ENCODE results near the gene CPSF2.
A peak's percentile ranks its signal among the peaks of the same experiment; 100 is the strongest.

CPSF2 gene

DNA sequence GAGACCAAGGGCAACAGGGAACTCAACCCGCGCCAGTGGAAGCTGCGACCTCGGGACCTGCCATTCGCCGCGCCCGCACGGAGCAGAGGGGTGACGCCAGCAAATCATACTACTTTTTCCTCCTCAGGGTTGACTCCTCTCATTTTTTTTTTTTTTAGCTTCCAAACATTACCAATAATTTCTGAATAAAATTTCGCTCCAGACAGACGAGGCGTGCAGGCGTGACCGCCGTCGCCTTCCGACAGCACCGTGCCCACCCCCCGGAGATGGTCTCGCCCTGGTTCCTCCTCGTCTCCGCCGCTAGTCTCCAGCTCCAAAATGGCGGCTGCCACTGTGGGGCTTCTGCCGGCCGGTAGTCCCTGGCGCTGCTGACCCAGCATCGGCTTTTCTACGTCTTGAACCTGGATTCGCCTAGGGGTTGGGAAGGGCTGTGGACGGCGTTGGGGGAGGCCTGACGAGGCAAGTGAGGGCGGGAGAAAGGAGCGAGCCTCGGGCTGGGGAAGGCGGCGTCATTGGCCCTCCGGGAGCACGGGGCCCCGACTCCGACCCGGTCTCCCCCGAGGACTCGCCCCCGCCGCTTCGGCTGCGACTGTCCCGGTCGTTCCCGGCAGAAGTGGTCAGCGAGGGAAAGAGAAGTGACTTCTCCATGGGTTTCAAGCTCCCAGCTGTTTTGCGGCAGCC is at the start of gene CPSF2, which contains the start of gene NDUFB1:
Gene CPSF2, plus strand, starts transcription at position 300 of the 681 bp plus-strand sequence. CDS start 9,016 bp downstream, outside the sequence.
Gene NDUFB1, minus strand, starts transcription at position 37 of the 681 bp plus-strand sequence. CDS start 4,069 bp downstream, outside the sequence.
- DNase-seq, result peak; percentile 84 to 86

DNA sequence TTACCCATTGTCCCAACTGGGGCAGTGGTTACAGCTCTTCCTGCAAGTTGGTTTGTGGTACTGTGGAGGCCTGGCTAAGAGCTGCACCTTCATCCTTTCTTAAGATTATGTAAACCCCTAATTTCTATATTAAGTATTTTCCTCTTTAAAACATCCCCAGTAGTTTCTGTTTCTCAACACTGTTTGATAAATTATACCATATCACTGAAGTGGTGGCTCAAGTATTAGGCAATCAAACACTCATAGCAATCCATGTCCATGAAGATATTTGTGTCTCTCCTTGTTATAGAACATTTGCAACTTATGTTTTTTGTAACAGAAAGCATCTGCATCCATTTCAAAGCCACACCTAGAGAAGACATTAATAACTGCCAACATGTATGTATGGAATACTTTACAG is 47.2 kb upstream of the CPSF2 start:
- DNase-seq, result no peak

DNA sequence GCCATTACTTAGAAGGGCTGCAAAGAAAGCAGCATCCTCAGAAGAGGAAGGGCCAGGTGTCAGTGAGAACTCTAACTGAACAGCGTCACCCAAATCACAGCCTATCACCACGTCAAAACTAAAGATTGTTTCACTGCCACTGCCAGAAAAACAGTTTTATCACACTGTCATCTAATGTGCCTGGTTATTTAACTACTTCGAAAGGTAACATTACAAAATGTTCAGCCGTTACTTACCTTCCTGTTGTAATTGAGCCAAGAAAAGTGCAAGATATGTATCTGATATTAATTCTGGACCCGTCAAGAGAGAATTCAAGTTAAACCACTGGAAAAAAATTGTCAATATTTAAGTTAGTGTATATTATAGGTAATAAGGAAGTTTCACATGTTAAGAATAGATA is 33.3 kb upstream of the CPSF2 start:
- no peak for DNase-seq

DNA sequence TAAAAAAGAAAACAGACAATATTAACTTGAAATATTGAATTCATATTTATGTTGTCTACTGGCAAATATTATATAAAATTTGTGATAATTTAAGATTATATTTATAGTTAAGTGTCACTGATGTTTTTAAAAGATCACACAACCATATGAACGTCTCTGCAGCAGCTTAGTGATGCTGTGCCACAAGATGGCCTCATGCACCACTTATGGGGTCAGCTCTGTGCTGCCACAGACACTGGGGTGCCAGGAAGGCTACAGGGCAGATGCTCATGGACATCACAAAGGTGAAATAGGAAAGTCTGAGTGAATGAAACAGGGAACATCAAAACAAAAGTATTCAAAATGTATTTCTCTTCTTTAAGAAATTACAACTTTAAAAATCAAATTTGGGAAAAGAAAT is 28.4 kb upstream of the CPSF2 start:
- DNase-seq, result peak in 1 of 2 experiments; percentile 16

DNA sequence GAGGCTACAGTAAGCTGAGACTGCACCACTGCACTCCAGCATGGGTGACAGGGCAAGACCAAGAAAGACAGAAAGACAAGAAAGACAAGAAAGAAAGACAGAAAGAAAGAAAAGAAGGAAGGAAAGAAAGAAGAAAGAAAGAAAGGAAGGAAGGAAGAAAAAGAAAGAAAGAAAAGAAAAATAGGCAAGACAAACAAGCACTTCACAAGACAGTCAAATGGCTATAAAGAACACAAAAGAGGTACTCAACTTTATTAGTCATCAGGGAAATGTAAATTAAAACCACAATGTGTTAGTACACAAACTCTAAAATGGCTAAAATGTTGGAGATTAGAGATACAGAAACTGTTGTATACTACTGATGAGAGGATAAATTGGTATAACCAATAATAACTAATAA is 22.0 kb upstream of the CPSF2 start:
- DNase-seq, result no peak

DNA sequence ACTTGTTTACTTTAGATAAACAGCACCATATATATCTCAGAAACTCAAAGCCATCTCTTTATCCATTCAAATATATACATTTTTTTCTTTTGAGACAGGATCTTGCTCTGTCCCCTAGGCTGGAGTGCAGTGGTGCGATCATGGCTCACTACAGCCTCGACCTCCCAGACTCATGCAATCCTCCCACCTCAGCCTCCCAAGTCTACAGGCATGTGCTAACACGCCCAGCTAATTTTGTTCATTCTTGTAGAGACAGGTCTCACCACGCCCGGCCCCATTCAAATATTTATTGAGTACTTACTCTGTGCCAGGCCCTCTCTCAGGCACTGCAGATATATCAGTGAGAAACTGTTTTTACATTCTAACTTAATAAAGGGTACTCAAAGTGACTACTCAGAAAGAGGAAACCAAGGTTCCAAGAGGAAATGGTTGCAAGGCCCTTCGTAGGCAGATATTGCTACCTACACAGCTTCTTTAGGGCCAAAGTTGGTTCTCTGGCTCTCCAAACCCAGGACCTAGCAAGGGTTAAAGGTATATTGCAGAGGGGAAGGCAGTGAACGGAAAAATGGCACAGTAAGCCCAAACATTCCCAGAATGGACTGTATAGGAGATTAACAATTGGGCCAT is 18.3 kb upstream of the CPSF2 start:
- no peak for DNase-seq

DNA sequence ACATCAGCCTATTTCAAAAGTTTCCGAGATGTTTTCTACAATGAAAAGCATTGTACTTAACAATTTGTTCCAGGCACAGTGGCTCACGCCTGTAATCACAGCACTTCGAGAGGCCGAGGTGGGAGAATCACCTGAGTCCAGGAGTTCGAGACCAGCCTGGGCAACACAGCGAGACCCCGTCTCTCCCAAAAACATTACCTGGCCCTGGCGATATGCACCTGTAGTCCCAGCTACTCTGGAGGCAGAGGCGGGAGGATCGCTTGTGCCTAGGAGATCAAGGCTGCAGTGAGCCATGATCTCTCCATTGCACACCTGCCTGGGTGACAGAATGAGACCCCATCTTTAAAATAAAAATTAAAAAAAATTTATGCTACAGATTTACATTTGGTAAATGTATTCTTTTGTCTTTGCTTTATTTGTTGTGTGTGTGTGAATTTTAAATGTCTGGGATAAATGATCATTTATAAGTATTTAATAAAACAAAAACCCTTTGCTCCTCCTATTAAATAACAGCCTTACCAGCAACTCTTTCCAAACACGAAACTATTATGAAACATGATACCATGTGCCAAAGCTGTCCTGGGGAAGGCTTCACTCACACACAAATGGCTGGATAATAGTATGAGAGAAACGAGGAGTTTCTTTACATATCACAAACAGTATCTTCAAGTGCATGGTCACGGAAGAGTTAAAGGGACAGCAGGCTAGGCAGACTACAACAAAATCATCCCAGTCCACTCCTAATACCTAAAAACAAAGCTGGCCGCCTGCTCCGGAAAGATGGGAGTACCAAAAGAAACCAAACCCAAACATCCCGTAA is 16.5 kb upstream of the CPSF2 start:
- no peak for DNase-seq

DNA sequence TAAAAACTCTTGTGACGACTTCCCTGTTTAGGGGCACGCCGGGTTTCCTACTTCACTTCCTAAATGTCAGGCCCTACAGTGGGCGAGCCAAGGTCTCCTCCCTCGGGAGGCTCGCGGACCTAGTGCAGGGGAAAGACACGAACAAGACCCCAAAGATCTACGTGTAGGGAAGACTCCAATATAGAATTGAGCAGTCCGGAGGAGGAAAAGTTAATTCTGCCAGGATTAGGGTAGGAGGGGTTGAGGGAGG is 16.0 kb upstream of the CPSF2 start:
- peak; percentile 39 to 43 for DNase-seq

DNA sequence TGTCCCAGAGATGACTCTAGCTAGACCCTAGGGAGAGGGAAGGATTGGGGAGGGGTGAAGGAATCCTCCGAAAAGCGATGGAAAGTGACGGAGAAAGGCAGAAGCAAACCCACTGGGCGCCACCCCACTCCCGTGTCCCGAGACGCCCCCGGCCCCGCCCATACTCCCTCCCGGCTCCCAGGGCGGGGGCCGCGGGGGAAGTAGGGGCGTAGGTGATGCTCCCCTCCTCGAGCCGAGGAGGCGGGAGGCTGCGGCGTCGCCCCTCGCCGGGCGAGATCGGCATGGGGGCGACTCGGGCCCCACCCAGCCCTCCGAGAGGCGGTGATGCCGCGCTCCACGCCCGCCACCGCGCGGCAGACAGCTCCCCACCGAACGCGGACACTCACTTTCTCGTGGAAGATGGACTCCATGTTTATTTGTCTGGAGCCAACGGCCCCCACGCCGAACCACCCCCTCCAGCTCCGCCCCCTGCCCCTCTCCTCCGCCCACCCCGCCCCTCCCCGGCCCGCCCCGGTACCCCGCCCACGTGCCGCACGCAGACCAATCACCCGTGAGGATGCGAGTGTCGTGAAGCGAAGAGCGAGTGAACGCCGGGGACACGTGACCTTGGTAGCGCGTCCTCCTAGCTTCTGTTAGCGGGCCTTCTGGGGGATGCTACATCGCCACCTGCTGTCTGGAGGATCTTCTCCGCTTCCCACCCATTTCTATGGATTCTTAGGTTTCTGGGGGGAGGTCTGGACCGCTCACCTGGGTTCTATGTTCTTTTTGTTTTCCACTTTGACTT is 15.4 kb upstream of the CPSF2 start, which contains the start of gene ATXN3:
Gene ATXN3, minus strand, starts transcription at position 440 of the 784 bp plus-strand sequence. Its CDS starts 30 bp downstream, at position 410.
- DNase-seq, result peak; percentile 99

DNA sequence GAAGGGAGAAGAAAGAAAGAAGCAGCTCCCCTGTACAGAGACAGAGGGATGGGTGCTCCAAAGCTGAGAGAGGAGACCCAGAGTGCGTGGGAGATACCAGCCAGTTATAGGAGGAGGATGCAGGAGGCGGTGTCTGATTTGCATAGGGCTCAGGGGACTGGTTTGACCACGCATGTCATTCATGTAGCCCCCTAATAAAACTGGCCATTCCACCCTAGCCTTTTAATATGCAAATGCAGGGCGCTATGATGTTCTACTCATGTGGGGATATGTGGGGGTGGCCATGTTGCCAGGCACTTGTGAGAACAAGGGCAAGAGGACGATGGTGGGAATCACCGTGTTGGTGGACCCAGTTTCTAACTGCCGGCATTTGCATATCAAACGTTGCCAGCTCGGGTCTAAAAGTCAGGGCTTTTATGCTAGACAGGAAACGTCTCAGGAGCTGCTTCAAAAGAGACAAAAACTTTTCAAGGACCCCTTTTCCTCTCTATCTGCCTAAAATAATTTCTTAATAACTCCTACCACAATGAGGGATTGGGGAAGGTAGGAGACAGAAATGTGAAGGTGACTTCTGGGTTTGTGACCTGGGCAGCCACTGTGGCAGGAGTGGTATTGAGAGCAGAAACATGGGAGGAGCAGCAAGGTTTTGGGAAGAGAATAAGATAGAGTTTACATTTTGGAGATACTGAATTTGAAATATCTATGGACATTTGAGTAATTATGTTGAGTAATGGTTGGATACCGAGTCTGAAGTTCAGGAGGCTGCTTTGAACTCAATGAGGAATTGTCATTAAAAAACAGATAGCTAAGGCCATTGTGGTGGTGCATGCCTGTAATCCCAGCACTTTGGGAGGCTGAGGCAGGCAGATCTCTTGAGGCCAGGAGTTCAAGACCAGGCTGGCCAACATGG is 13.2 kb upstream of the CPSF2 start:
- DNase-seq, result no peak

DNA sequence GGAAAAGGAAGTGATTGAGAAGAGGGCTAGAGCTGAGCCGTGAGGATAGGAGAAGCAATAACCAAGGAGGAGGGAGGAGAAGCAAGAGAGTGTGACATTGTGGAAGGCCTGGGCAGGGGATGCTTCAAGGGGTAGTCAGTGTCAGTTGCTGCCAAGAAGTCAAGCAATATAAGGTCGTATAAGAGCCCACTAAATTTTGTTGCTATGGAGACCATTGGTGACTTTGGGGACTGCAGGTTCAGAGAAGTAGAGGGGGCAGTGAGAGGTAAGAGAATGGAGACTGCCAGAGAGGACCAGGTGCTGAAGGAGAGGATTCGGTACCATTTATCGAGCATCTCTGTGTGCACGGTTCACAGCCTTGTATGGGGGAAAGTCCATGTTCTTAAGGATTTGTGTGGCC is 12.3 kb upstream of the CPSF2 start:
- no peak for DNase-seq

DNA sequence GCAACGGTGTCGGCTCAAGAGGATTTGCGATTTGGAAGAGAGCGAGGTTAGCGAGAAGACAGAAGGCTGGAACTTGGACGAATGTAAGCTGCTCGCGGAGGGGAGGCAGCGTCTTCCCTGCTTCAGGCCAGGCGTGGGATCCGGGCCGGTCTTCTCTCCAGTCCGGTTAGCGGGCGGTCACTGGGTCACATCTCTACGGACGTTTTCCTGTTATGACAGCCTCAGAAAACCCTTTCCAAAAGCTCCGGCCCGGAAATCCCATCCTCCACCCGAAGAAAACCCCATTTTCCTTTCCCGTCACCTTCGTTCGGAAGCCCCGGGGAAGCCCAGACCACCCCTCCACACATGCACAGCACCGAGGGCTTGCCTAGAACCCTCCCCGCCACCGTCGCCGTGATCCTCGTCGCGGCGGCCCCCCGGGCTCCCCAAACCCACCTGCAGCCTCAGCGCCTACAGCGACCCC is 531 bp upstream of the CPSF2 start:
- DNase-seq, result peak in 1 of 2 experiments; percentile 59

DNA sequence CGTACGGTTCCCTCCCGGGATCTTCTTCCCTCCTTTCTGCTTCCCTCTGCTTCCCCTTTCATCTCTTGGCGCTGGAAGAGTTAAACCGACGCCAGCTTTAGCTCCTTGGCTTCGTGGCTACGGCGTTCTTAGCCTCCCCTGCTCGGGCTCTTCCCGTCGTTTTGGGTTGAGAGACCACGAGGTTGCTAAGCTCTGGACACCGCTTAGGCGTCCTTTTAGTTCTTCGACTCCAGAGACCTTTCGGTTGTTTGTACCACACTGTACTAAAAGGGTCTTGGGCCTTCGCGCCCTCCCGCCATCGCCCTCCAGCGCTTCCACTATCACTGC is 545 bp downstream of the CPSF2 start:
- DNase-seq, result peak; percentile 11 to 52

DNA sequence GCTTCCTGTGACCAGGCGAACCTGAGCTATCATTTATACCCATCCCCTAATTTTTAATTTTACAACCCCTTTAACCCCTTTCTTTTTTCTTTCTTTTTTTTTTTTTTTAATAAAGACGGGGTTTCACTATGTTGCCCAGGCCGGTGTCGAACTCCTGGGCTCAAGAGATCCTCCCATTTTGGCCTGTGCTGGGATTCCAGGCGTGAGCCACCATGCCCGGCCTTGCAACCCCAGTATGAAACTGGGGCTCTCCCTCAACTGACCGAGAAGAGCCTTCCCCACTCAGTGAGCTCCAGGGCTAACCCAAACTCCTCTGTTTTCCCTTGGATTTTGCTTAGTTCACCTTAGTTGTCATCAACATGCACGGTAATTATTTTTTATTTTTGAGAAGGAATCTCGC is 992 bp downstream of the CPSF2 start:
- no peak for DNase-seq

DNA sequence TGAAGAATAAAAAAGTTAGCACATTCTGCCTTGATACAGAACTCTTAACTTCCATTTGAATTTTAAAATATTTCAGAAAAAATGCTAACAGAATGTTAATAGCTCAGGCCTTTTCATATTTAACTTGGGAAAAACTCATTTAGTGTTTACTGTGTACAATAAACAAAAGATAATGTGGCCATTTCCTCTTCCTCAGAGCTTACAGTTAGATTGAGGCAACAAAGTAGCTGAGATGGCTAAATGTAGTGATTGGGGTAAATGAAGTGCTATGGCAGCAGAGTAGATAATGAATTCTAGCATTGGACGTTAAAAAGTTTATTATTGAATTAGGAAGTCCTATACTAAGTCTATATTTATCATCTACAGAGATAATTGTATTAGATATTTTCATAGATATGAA is 12.7 kb downstream of the CPSF2 start:
- no peak for DNase-seq

DNA sequence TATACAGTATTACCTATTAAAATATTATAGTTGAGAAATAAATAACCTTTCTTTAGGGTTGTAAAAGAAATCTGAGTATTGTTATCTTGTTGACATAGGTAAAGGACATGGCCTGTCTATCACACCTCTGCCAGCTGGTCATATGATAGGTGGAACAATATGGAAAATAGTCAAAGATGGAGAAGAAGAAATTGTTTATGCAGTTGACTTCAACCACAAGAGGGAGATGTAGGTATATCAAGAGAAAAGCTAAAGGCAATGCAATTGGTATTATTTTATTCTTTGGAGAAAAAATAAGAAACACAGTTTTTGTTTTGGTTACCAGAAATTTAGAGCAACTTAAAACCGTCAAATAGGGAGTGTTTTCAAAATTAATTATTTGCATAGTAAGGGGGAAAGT is 13.5 kb downstream of the CPSF2 start:
- peak; percentile 22 to 58 for DNase-seq

DNA sequence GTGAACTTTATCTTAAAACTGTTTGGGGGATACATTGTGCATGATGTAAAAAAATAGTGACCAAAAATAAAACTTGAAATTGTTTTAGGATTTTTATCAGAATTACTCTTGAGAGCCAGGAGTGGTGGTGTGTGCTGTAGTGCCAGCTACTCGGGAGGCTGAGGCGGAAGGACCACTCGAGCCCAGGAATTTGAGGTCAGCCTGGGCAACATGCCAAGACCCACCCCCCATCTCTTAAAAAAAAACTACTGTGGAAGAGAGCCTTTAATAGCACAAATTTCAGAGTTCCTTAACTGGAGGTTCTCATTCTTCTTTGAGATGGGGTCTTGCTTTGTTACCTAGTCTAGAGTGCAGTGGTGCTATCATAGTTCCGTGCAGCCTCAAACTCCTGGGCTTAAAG is 21.5 kb downstream of the CPSF2 start:
- DNase-seq, result no peak

DNA sequence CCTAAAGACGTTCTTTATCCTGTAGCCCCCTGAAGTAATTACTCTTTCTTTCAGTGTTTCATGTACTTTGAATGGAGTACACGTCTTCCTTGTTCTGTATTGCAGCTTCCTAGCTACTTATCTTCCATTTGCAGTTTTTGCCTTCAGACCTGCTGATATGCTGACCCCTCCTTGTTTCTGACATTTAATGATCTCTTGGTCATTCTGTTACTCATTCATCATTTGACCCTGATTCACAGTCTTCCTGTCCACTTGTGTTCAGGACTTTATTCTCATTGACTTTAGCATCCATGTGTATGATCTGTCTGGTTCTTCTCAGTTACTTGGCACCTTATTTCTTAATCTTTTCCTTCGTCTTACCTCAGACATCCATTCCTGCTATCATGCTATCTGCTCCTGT is 22.2 kb downstream of the CPSF2 start:
- no peak for DNase-seq

DNA sequence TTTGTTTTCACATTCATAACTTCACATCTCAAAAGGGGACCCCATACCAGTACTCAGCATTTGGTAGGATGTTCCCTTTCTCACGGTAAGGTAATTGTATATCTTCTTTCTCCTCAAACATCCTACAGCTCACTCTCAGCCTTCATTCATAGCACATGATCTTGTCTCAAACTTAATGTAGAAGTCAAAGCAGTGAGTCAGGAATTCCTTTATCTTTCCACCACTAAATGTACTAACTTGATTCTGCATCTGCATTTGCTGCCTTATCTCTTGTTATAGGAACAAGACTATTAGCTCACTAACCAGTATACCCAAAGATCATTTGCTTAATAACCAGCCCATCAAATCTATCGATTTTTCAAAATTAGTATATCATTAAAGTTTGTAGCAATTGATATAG is 22.9 kb downstream of the CPSF2 start:
- DNase-seq, result no peak

DNA sequence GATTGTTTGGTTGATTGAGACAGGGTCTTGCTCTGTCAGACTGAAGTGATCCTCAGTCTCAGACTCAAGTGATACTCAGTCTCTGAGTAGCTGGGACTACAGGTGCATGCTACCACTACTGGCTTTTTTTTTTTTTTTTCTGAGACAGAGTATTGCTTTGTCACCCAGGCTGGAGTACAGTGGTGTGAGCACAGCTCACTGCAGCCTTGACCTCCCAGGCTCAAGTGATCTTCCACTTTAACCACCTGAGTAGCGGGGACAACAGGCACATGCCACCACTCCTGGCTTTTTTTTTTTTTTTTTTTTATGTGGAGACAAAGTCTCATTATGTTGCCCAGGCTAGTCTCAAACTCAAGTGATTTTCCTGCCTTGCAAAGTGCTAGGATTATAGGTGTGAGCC is 31.8 kb downstream of the CPSF2 start:
- no peak for DNase-seq

DNA sequence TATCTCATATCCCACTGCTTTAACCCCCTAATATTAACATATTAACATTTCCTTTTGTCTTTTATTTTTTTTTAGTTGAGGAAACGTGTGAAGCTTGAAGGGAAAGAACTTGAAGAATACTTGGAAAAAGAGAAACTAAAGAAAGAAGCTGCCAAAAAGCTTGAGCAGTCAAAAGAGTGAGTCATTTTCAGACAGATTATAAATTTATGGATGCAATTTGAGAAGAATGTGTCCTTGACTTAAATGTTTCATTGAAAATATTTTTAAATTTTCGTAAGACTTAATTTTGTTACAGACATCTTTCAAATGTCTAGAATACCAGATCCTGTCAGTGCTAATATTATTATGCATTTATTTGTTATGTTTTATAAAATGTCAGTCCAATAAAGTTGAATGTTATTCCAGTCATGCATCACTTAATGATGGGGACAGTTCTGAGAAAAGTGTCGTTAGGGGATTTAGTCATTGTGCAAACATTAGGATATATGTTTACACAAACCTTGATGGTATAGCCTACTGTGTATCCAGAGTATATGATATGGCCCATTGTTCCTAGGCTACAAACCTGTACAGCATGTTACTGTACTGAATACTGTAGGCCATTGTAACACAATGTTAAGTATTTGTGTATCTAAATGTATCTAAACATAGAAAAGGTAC is 32.6 kb downstream of the CPSF2 start:
- peak in 1 of 2 experiments; percentile 52 for DNase-seq

All from NCI-H2081 (cell line).